ENCODE data around the gene NFKB2.

The NFKB2 gene

GRCh38 chr10:102400076-102400475 lies 4.6 kb downstream of the NFKB2 start:
- no peak for TF ChIP-seq CEBPB (IDR thresholded peaks at IDR 0.05)
- no peak for TF ChIP-seq MAX (IDR thresholded peaks at IDR 0.05)
- TF ChIP-seq EP300 (IDR thresholded peaks at IDR 0.05; ENCODE audit: borderline replicate concordance): no peak
- TF ChIP-seq YY1 (IDR thresholded peaks at IDR 0.05; ENCODE audit: low read depth): no peak
- no peak for TF ChIP-seq TAF1 (IDR thresholded peaks at IDR 0.05; ENCODE audit: low read depth)
- no peak for TF ChIP-seq REST (IDR thresholded peaks at IDR 0.05; ENCODE audit: low read depth)
- no peak for TF ChIP-seq FOXM1 (IDR thresholded peaks at IDR 0.05; ENCODE audit: borderline replicate concordance, low read depth)
- no peak for TF ChIP-seq RAD21 (IDR thresholded peaks at IDR 0.05; ENCODE audit: low read depth)
- no peak for TF ChIP-seq NFIC (IDR thresholded peaks at IDR 0.05)
- TF ChIP-seq TEAD4 (IDR thresholded peaks at IDR 0.05): no peak
- TF ChIP-seq USF1 (IDR thresholded peaks at IDR 0.05): no peak

GRCh38 chr10:102400598-102401341 lies 5.3 kb downstream of the NFKB2 start:
- no peak for TF ChIP-seq TAF1 (IDR thresholded peaks at IDR 0.05; ENCODE audit: low read depth)
- TF ChIP-seq NFIC (IDR thresholded peaks at IDR 0.05): no peak
- TF ChIP-seq TCF12 (IDR thresholded peaks at IDR 0.05; ENCODE audit: low read depth): no peak
- TF ChIP-seq CEBPB (IDR thresholded peaks at IDR 0.05): no peak
- TF ChIP-seq YY1 (IDR thresholded peaks at IDR 0.05; ENCODE audit: low read depth): no peak
- TF ChIP-seq TEAD4 (IDR thresholded peaks at IDR 0.05): no peak
- TF ChIP-seq CREB1 (IDR thresholded peaks at IDR 0.05; ENCODE audit: low read depth): no peak

GRCh38 chr10:102401342-102401654 lies 5.8 kb downstream of the NFKB2 start:
- no peak for TF ChIP-seq FOXM1 (IDR thresholded peaks at IDR 0.05; ENCODE audit: borderline replicate concordance, low read depth)
- no peak for TF ChIP-seq TAF1 (IDR thresholded peaks at IDR 0.05; ENCODE audit: low read depth)
- no peak for TF ChIP-seq RAD21 (IDR thresholded peaks at IDR 0.05; ENCODE audit: low read depth)

- TF ChIP-seq TCF12 (IDR thresholded peaks at IDR 0.05; ENCODE audit: low read depth) (peak; percentile 67), CREB1 (IDR thresholded peaks at IDR 0.05; ENCODE audit: low read depth) (no peak), TAF1 (IDR thresholded peaks at IDR 0.05; ENCODE audit: low read depth) (no peak; the same call in 1 of the 2 replicates), CEBPB (IDR thresholded peaks at IDR 0.05) (no peak), EGR1 (IDR thresholded peaks at IDR 0.05) (no peak), EP300 (IDR thresholded peaks at IDR 0.05; ENCODE audit: borderline replicate concordance) (no peak), MAX (IDR thresholded peaks at IDR 0.05) (peak; percentile 81), ZBTB7A (IDR thresholded peaks at IDR 0.05; ENCODE audit: low read depth) (0 out of 2 replicates have a peak, but pooled peaks have one; percentile 38), USF1 (IDR thresholded peaks at IDR 0.05) (no peak), TEAD4 (IDR thresholded peaks at IDR 0.05) (peak; percentile 87)
Measured at GRCh38 chr10:102401735-102402511, 6.4 kb downstream of the NFKB2 start.

- TF ChIP-seq FOXM1 (IDR thresholded peaks at IDR 0.05; ENCODE audit: borderline replicate concordance, low read depth) (no peak), ZBTB7A (IDR thresholded peaks at IDR 0.05; ENCODE audit: low read depth) (no peak), YY1 (IDR thresholded peaks at IDR 0.05; ENCODE audit: low read depth) (no peak), REST (IDR thresholded peaks at IDR 0.05; ENCODE audit: low read depth) (no peak), USF1 (IDR thresholded peaks at IDR 0.05) (no peak), TAF1 (IDR thresholded peaks at IDR 0.05; ENCODE audit: low read depth) (no peak), MAX (IDR thresholded peaks at IDR 0.05) (no peak), NFIC (IDR thresholded peaks at IDR 0.05) (no peak), EP300 (IDR thresholded peaks at IDR 0.05; ENCODE audit: borderline replicate concordance) (no peak), RAD21 (IDR thresholded peaks at IDR 0.05; ENCODE audit: low read depth) (no peak), TCF12 (IDR thresholded peaks at IDR 0.05; ENCODE audit: low read depth) (no peak), EGR1 (IDR thresholded peaks at IDR 0.05) (no peak), CEBPB (IDR thresholded peaks at IDR 0.05) (no peak), CREB1 (IDR thresholded peaks at IDR 0.05; ENCODE audit: low read depth) (no peak), TEAD4 (IDR thresholded peaks at IDR 0.05) (no peak)
Measured at GRCh38 chr10:102402512-102402896, 7.0 kb downstream of the NFKB2 start.

Measured in Ishikawa (cell line).